GM19467 (cell line): ENCODE results near the gene UGGT2.
"Not testable (repeated sequence)": the region's sequence is repeated elsewhere in the genome, so short reads cannot be mapped to it uniquely, and the experiment has no call there.

Experiments
- ATAC-seq: cut with Tn5 transposase; IDR thresholded peaks from one replicate; pipeline ENCODE4 v1.9.1; 2021; ENCODE audit warnings: mild to moderate bottlenecking, moderate library complexity; ENCODE audit not compliant: unreplicated experiment

UGGT2 gene

DNA sequence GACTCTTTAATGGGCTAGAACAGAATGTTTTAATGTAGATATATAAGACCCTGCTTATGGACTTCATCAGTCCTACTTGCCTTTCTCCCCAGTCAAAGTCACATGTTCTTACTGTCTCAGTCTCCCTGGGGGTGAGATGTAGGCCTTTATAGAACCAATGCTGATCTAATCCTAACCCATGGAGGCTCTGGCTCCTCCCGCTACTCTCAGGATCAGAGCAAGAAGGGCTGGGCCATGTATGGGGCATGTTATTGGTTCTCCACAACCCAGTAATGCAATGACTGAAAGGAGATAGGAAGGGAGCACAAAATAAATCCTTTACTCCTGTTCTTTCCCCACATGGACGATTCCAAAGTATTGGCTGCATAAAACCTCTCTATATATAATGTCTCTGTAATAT is 82.3 kb downstream of the UGGT2 start:
- ATAC-seq: no peak

DNA sequence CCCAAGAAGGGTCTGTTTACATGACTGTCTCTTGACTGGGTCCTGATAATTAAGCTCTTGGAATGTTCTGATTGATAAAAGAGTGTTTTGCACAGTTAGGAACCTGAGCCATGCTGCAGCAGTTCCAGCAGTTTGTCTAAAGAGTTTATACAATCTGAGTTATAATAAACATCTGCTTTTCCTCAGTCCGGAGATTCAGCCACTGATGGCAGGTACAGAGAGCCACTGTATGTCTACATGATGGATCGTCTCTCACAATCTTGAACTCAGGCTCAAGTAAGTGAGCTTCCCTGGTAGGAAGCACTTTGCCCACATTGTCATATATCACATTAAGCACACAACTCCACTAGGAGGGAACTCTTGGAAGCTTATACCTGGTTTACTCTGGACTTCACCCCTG is 84.3 kb downstream of the UGGT2 start:
- no peak for ATAC-seq

DNA sequence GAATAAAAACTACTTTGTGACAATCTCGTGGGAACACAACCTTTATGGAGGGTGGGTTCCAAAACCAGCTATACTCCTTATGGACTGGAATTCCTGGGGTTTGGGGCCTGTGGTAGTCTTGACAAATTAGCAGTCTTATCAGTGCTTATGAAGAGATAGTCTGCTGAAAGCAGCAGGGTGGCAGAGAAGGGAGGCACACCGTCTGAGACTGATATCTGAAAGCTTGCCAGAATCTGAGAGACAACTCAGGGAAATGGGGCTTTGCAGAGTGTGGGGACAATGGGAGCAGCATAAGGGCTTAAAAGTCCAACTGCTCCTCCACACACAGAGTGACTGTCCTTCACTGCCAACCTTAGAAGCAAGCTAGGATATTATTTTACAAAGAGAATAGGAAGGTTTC is 95.9 kb downstream of the UGGT2 start:
- no peak for ATAC-seq

DNA sequence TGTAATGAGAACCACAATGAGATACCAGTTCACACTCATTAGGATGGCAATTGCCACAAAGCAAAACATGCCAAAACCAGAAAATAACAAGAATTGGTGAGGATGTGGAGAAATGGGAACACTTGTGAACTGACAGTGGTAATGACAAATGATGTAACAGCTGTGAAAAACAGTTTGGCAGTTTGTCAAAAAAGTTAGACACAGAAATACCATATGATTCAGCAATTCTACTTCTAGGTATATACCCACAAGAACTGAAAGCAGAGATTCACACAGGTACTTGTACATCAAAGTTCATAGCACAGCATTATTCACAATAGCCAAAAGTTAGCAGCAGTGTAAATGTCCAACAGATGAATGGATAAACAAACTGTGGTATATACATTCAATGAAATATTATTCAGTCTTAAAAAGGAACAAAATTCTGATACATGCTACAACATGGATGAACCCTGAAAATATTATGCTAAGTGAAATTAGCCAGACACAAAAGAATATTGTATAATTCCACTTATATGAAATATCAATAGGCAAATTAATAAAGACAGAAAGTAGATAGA is 96.5 kb downstream of the UGGT2 start:
- no peak for ATAC-seq

DNA sequence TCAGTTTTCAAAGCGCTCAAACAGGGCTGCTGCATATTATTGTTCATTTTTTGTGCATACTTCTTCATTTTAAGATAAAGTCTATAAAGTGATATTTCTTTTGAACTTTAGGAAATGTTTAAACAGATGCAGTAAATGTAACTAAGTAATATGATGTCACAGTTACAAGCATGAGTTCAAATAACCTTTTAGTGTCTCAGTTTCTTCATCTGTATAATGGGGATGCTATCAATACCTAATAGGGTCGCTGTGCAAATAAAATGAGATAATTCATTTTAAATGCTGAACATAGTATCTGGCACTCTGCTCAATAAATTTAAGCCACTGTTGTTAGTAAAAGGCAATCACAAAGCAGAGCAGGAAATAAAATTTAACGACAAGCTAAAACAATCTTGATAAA is 97.5 kb downstream of the UGGT2 start:
- ATAC-seq: no peak

GRCh38 chr13:95955255-95955654 is 97.9 kb downstream of the UGGT2 start:
- peak; percentile 77 for ATAC-seq

- ATAC-seq: no peak
Measured at GRCh38 chr13:95954266-95954665, 98.9 kb downstream of the UGGT2 start.

GRCh38 chr13:95950103-95950502 is 103.1 kb downstream of the UGGT2 start:
- no peak for ATAC-seq

GRCh38 chr13:95948656-95949055 is 104.5 kb downstream of the UGGT2 start:
- no peak for ATAC-seq

- no peak for ATAC-seq
Measured at GRCh38 chr13:95937714-95938320, 115.4 kb downstream of the UGGT2 start.

DNA sequence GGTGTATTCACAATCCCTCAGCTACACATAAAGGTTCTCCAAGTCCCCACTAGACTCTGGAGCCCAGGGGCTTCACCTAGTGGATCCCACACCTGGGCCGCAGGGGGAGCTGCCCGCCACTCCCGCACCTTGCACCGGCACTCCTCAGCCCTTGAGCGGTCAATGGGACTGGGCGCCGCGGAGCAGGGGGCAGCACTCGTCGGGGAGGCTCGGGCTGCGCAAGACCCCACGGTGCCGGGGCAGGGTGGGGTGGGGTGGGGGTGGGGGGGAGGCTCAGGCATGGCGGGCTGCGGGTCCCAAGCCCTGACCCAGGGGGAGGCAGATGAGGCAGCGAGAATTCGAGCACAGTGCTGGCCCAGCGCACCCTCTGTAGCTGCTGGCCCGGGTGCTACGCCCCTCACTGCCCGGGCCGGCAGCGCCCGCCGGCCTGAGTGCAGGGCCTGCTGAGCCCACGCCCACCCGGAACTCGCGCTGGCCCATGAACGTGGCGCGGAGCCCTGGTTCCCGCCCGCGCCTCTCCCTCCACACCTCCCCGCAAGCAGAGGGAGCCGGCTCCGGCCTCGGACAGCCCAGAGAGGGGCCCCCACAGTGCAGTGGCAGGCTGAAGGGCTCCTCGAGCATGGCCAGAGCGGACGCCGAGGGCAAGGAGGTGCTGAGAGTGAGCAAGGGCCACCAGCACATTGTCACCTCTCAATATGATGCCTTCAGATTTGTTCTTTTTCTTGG is 121.7 kb downstream of the UGGT2 start:
- ATAC-seq: no peak

DNA sequence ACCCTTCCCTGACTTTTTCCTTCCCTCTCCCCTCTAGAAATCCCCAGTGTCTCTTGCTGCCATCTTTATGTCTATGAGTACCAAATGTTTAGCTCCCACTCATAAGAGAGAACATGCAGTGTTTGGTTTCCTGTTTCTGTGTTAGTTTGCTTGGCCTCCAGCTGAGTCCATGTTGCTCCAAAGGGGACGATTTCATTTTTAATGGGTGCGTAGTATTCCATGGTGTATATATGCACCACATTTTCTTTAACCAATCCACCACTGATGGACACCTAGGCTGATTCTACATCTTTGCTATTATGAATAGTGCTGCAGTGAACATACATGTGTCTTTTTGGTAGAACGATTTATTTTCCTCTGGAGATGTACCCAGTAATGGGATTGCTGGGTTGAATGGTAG is 123.8 kb downstream of the UGGT2 start:
- ATAC-seq: no peak

DNA sequence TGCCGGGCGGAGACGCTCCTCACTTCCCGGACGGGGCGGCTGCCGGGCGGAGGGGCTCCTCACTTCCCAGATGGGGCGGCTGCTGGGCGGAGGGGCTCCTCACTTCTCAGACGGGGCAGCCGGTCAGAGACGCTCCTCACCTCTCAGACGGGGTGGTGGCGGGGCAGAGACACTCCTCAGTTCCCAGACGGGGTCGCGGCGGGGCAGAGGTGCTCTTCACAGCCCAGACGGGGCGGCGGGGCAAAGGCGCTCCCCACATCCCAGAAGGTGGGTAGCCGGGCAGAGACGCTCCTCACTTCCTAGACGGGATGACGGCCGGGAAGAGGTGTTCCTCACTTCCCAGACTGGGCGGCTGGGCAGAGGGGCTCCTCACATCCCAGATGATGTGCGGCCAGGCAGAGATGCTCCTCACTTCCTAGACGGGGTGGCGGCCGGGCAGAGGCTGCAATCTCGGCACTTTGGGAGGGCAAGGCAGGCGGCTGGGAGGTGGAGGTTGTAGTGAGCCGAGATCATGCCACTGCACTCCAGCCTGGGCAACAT is 124.8 kb downstream of the UGGT2 start:
- not testable (repeated sequence) for ATAC-seq

DNA sequence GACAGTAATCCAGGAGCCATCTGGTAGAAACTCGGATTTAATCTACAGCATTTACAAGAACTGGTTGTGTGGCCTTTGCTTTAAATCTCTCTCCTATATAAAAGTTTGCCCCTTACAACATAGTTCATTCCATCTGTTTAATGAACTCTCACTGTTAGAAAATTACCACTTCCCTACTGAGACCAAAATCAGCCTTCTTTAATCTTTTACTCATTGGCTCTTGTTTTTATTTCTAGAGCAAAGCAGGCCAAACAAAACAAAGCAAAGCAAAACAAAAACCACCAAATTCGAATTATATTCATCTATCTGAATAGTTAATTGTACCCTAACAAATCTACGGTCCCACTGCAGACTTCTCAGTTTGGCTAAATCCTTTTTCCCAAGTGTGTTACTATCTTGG is 127.0 kb downstream of the UGGT2 start:
- no peak for ATAC-seq

GRCh38 chr13:95924389-95924994 is 128.7 kb downstream of the UGGT2 start:
- ATAC-seq: no peak

DNA sequence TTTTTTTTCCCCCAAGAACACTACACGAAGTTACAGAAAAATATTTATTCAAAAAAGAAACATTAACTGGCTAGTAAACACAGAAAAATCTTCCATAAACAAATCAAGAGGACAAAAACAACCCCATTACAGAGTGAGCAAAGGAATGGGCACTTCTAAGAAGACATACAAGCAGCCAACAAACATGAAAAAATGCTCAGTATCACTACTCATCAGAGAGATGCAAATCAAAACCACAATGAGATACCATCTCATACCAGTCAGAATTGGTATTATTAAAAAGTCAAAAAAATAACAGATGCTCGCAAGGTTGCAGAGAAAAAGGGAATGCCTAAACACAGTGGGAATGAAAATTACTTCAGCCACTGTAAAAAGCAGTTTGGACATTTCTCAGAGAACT is 131.7 kb downstream of the UGGT2 start:
- no peak for ATAC-seq

- no peak for ATAC-seq
Measured at GRCh38 chr13:95920485-95920884, 132.7 kb downstream of the UGGT2 start.

- no peak for ATAC-seq
Measured at GRCh38 chr13:95918860-95919259, 134.3 kb downstream of the UGGT2 start.

GRCh38 chr13:95914991-95915501 is 138.2 kb downstream of the UGGT2 start:
- no peak for ATAC-seq

- no peak for ATAC-seq
Measured at GRCh38 chr13:95906999-95907398, 146.2 kb downstream of the UGGT2 start.

DNA sequence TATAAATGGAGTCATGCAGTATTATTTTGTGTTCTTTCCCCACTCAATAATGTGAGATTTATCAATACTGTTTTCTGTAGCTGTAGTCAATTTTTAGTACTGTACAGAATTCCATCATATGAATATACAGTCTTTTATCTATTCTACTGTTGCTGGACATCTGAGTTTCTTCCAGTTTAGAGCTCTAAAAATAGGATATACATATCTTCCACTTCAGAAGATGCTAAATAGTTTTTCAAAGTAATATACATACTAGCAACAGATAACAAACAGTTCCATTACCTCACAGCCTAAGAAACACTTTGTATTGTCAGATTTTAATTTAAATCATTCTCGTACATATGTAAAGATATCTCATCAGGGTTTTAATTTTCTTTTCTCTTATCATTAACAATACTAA is 149.6 kb downstream of the UGGT2 start:
- no peak for ATAC-seq

- no peak for ATAC-seq
Measured at GRCh38 chr13:95902741-95903140, 150.5 kb downstream of the UGGT2 start.
